ENCODE measurements around the gene ALDH5A1. TPM values are rescaled to one million over a fixed set of nuclear protein-coding genes. Genes with fewer than 3 reads are reported as not detected.

ALDH5A1 gene
- total and polyA plus RNA-seq, 11 donors = 3.0 to 35.5 (median 19.7) TPM

GRCh38 chr6:24564081-24564480, 69.3 kb downstream of the ALDH5A1 start:
- no peaks in the 10 kb centered on the region for H3K4me1 ChIP-seq
- ATAC-seq (no peak), DNase-seq (no peak)
- no peaks in the 10 kb centered on the region for H3K36me3 ChIP-seq
- H3K4me3 ChIP-seq = no peak overlapping the region
- peaks cover 0 to 7% (median 0%) of the 10 kb centered on the region in 9 donors for H3K27me3 ChIP-seq
- intact Hi-C loops (cut with DNase I) = no loop called here
- H3K9me3 ChIP-seq = no peaks in the 10 kb centered on the region
- 77 to 81% (median 79%) methylated on average over 10 of the region's 10 CpGs for WGBS, 4 donors
- H3K27ac ChIP-seq = no peak overlapping the region
- TF ChIP-seq POLR2A (IDR thresholded peaks at IDR 0.05) (no peak), CTCF (IDR thresholded peaks at IDR 0.05) (no peak)

- 95 to 96% (median 96%) methylated on average over 9 of the region's 9 CpGs for WGBS, 4 donors
- H3K9me3 ChIP-seq = no peaks in the 10 kb centered on the region
- H3K4me3 ChIP-seq = no peak overlapping the region
- H3K4me1 ChIP-seq = no peaks in the 10 kb centered on the region
- H3K27me3 ChIP-seq = peaks cover 0 to 6% (median 0%) of the 10 kb centered on the region in 9 donors
- no peak overlapping the region for H3K27ac ChIP-seq
- DNase-seq (no peak), ATAC-seq (no peak)
- H3K36me3 ChIP-seq = no peaks in the 10 kb centered on the region
- TF ChIP-seq POLR2A (IDR thresholded peaks at IDR 0.05) (no peak), CTCF (IDR thresholded peaks at IDR 0.05) (no peak)
- intact Hi-C loops (cut with DNase I) = no loop called here
Measured at GRCh38 chr6:24565196-24565595, 70.4 kb downstream of the ALDH5A1 start.

GRCh38 chr6:24566020-24566767, 71.4 kb downstream of the ALDH5A1 start:
- Histone ChIP-seq H3K27me3 (peaks cover 0 to 8% (median 0%) of the 10 kb centered on the region in 9 donors), H3K27ac (no peak overlapping the region), H3K4me3 (no peak overlapping the region), H3K9me3 (no peaks in the 10 kb centered on the region), H3K4me1 (no peaks in the 10 kb centered on the region), H3K36me3 (no peaks in the 10 kb centered on the region)
- intact Hi-C loops (cut with DNase I) = no loop called here
- ATAC-seq = no peak
- WGBS, 4 donors = 87 to 91% (median 90%) methylated on average over 5 of the region's 5 CpGs
- DNase-seq = no peak
- TF ChIP-seq CTCF (IDR thresholded peaks at IDR 0.05) = no peak
- TF ChIP-seq POLR2A (IDR thresholded peaks at IDR 0.05) = no peak

GRCh38 chr6:24568683-24569082, 73.9 kb downstream of the ALDH5A1 start:
- intact Hi-C loops (cut with DNase I) = no loop called here
- Histone ChIP-seq H3K36me3 (no peaks in the 10 kb centered on the region), H3K4me1 (no peaks in the 10 kb centered on the region), H3K4me3 (no peak overlapping the region), H3K27me3 (peaks cover 0 to 9% (median 0%) of the 10 kb centered on the region in 9 donors), H3K9me3 (no peaks in the 10 kb centered on the region), H3K27ac (no peak overlapping the region)
- DNase-seq (no peak), ATAC-seq (no peak)
- TF ChIP-seq CTCF (IDR thresholded peaks at IDR 0.05) (no peak), POLR2A (IDR thresholded peaks at IDR 0.05) (no peak)
- WGBS, 4 donors = 69 to 86% (median 74%) methylated on average over 4 of the region's 4 CpGs
